Activated CD4-positive, alpha-beta T cell treated with anti-CD3 and anti-CD28 coated beads for 1 hour (primary cell): Measurements from ENCODE around the gene LCN6.
A peak's percentile ranks its signal among the peaks of the same experiment; 100 is the strongest.
"Not testable (repeated sequence)": the region's sequence is repeated elsewhere in the genome, so short reads cannot be mapped to it uniquely, and the experiment has no call there.

ENCODE experiments used
- DNase-seq: peaks from one replicate; pipeline ENCODE4 v3.0.0-alpha.2; 2020

LCN6 gene

GRCh38 chr9:136748201-136748600 lies at the start of gene LCN6:
Gene LCN6 (minus strand): TSS chr9:136748525. CDS start chr9:136748483, 42 bp downstream.
- no peak for DNase-seq

GRCh38 chr9:136796775-136797347 lies 48.5 kb upstream of the LCN6 start:
- not testable (repeated sequence) for DNase-seq

- DNase-seq: no peak
Observed at GRCh38 chr9:136796238-136796774, 48.0 kb upstream of the LCN6 start, which contains the start of gene CCDC183. Gene CCDC183 (plus strand): TSS chr9:136796338. CDS start chr9:136796398, 60 bp downstream.

GRCh38 chr9:136795000-136795348 lies 46.6 kb upstream of the LCN6 start:
- DNase-seq: no peak

- no peak for DNase-seq
Observed at GRCh38 chr9:136794281-136794999, 46.1 kb upstream of the LCN6 start.

- DNase-seq: no peak
Observed at GRCh38 chr9:136793086-136793946, 45.0 kb upstream of the LCN6 start.

GRCh38 chr9:136792321-136793085 lies 44.2 kb upstream of the LCN6 start:
- no peak for DNase-seq

- DNase-seq: peak; percentile 51
Observed at GRCh38 chr9:136791516-136792276, 43.4 kb upstream of the LCN6 start.

- DNase-seq: peak; percentile 99
Observed at GRCh38 chr9:136790640-136791515, 42.6 kb upstream of the LCN6 start, which contains the start of gene TMEM141. Gene TMEM141 (plus strand): TSS chr9:136791344. CDS start chr9:136791371, 27 bp downstream.

- no peak for DNase-seq
Observed at GRCh38 chr9:136789523-136789937, 41.2 kb upstream of the LCN6 start.

GRCh38 chr9:136788644-136789522 lies 40.6 kb upstream of the LCN6 start:
- DNase-seq: not testable (repeated sequence)

GRCh38 chr9:136787690-136788400 lies 39.5 kb upstream of the LCN6 start:
- peak; percentile 55 for DNase-seq

- not testable (repeated sequence) for DNase-seq
Observed at GRCh38 chr9:136786983-136787382, 38.7 kb upstream of the LCN6 start.

- DNase-seq: no peak
Observed at GRCh38 chr9:136786451-136786850, 38.1 kb upstream of the LCN6 start.

- not testable (repeated sequence) for DNase-seq
Observed at GRCh38 chr9:136785565-136786355, 37.4 kb upstream of the LCN6 start.

GRCh38 chr9:136784997-136785361 lies 36.7 kb upstream of the LCN6 start:
- DNase-seq: no peak

GRCh38 chr9:136784249-136784996 lies 36.1 kb upstream of the LCN6 start:
- DNase-seq: no peak
